ENCODE results near the gene MYO5A.

DNA sequence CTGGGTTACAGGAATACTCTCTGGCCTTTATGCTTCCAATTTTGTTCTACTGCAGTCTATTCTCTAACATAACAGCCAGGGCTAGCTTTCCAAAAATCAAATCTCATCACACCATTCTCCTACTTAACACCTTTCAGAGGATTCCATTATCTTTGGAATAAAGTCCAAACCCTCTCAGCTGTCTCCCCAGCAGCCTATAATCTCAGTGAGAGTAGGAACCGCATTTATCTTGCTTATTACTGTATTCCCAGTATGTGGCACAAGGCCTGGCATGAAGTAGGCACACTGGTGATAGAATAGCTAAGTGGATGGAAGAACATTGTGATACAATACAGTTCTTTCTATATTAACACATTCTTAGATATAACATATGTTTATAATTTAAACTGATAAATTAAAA lies 184.1 kb downstream of the MYO5A start:
- TF ChIP-seq, protein P1, sequence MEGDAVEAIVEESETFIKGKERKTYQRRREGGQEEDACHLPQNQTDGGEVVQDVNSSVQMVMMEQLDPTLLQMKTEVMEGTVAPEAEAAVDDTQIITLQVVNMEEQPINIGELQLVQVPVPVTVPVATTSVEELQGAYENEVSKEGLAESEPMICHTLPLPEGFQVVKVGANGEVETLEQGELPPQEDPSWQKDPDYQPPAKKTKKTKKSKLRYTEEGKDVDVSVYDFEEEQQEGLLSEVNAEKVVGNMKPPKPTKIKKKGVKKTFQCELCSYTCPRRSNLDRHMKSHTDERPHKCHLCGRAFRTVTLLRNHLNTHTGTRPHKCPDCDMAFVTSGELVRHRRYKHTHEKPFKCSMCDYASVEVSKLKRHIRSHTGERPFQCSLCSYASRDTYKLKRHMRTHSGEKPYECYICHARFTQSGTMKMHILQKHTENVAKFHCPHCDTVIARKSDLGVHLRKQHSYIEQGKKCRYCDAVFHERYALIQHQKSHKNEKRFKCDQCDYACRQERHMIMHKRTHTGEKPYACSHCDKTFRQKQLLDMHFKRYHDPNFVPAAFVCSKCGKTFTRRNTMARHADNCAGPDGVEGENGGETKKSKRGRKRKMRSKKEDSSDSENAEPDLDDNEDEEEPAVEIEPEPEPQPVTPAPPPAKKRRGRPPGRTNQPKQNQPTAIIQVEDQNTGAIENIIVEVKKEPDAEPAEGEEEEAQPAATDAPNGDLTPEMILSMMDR (conservative IDR thresholded peaks at IDR 0.05), result no peak
- TF ChIP-seq ZFX (IDR thresholded peaks at IDR 0.05), result no peak

All from C4-2B (cell line).